ENCODE measurements around the gene METRN.

The METRN gene

GRCh38 chr16:749010-749409 is 34.1 kb downstream of the METRN start:
- H3K9me3 ChIP-seq (ENCODE audit: control insufficient read depth, insufficient read depth, low read depth, low read length), result no peaks in the 10 kb centered on the region
- H3K4me1 ChIP-seq (ENCODE audit: control insufficient read depth, insufficient read depth, low read length), result no peaks in the 10 kb centered on the region
- no peak overlapping the region for H3K27ac ChIP-seq (ENCODE audit: extremely low read depth, low read depth, low read length)
- H3K36me3 ChIP-seq (ENCODE audit: control insufficient read depth in 2 of 2, insufficient read depth in 1 of 2, low read length in 2 of 2), result no peaks in the 10 kb centered on the region
- TF ChIP-seq ZEB2 (tag by site-specific recombination; IDR thresholded peaks at IDR 0.05) (no peak), ZNF785 (tag by site-specific recombination; IDR thresholded peaks at IDR 0.05) (no peak), ZNF184 (tag by site-specific recombination; IDR thresholded peaks at IDR 0.05) (no peak), ZNF341 (tag by site-specific recombination; IDR thresholded peaks at IDR 0.05; ENCODE audit: low read depth) (no peak), ZNF548 (tag by site-specific recombination; IDR thresholded peaks at IDR 0.05) (no peak), ZNF426 (tag by site-specific recombination; IDR thresholded peaks at IDR 0.05) (no peak), KLF9 (tag by site-specific recombination; IDR thresholded peaks at IDR 0.05; ENCODE audit: low read depth) (no peak), ZNF76 (tag by site-specific recombination; IDR thresholded peaks at IDR 0.05; ENCODE audit: borderline replicate concordance, low read depth) (no peak), WT1 (tag by site-specific recombination; IDR thresholded peaks at IDR 0.05) (no peak), ZNF830 (tag by site-specific recombination; IDR thresholded peaks at IDR 0.05; ENCODE audit: low read depth) (no peak), ZNF16 (tag by site-specific recombination; IDR thresholded peaks at IDR 0.05; ENCODE audit: low read depth) (no peak), ZNF266 (tag by site-specific recombination; IDR thresholded peaks at IDR 0.05; ENCODE audit: low read depth) (no peak), ZNF10 (tag by site-specific recombination; IDR thresholded peaks at IDR 0.05) (no peak), ZNF23 (tag by site-specific recombination; IDR thresholded peaks at IDR 0.05; ENCODE audit: borderline replicate concordance) (no peak), ZSCAN4 (tag by site-specific recombination; IDR thresholded peaks at IDR 0.05) (no peak), PATZ1 (tag by site-specific recombination; IDR thresholded peaks at IDR 0.05) (no peak), ZNF621 (tag by site-specific recombination; IDR thresholded peaks at IDR 0.05) (no peak), KLF10 (tag by site-specific recombination; IDR thresholded peaks at IDR 0.05) (no peak)
- H3K4me3 ChIP-seq (ENCODE audit: low read depth, low read length), result no peak overlapping the region
- CTCF ChIA-PET, result interaction anchor here (0.5 to 2.1 kb wide), 5 partner anchors 10 to 310 kb away, joined by 3 to 7 read pairs (median 5); partner anchors contain the start of genes CHTF18 and RPUSD1
- POLR2A ChIA-PET, result interaction anchor here (0.7 to 0.9 kb wide), 4 partner anchors 34 to 42 kb away, joined by 3 to 6 read pairs (median 3); no protein-coding TSS in a partner anchor

GRCh38 chr16:750485-750884 is 35.6 kb downstream of the METRN start:
- Histone ChIP-seq H3K4me1 (ENCODE audit: control insufficient read depth, insufficient read depth, low read length) (no peaks in the 10 kb centered on the region), H3K4me3 (ENCODE audit: low read depth, low read length) (no peak overlapping the region), H3K27ac (ENCODE audit: extremely low read depth, low read depth, low read length) (no peak overlapping the region), H3K9me3 (ENCODE audit: control insufficient read depth, insufficient read depth, low read depth, low read length) (no peaks in the 10 kb centered on the region), H3K36me3 (ENCODE audit: control insufficient read depth in 2 of 2, insufficient read depth in 1 of 2, low read length in 2 of 2) (no peaks in the 10 kb centered on the region)
- CTCF ChIA-PET, result interaction anchor here (1.3 to 1.8 kb wide), 2 partner anchors 18 to 38 kb away, joined by 3 read pairs; no protein-coding TSS in a partner anchor
- POLR2A ChIA-PET, result interaction anchor here (0.7 to 1.1 kb wide), 2 partner anchors 16 to 30 kb away, joined by 3 read pairs; no protein-coding TSS in a partner anchor
- TF ChIP-seq ZNF16 (tag by site-specific recombination; IDR thresholded peaks at IDR 0.05; ENCODE audit: low read depth) (no peak), ZFP69B (tag by site-specific recombination; IDR thresholded peaks at IDR 0.05) (no peak), ZNF266 (tag by site-specific recombination; IDR thresholded peaks at IDR 0.05; ENCODE audit: low read depth) (no peak), PBX3 (CRISPR knock-in tag; IDR thresholded peaks at IDR 0.05) (no peak), PRDM2 (tag by site-specific recombination; IDR thresholded peaks at IDR 0.05; ENCODE audit: borderline replicate concordance) (no peak), ZNF544 (tag by site-specific recombination; IDR thresholded peaks at IDR 0.05) (no peak), ZNF521 (tag by site-specific recombination; IDR thresholded peaks at IDR 0.05) (no peak), ZNF510 (tag by site-specific recombination; IDR thresholded peaks at IDR 0.05; ENCODE audit: insufficient replicate concordance) (no peak), HOXD13 (CRISPR knock-in tag; IDR thresholded peaks at IDR 0.05; ENCODE audit: borderline replicate concordance) (no peak)

Measured in HEK293 (cell line).